Ishikawa (cell line): ENCODE data around the gene GATAD2B.

Experiments used
- CEBPB ChIP-seq: IDR thresholded peaks from 2 replicates; pipeline ENCODE4 v1.6.1; 2012
- CREB1 ChIP-seq: IDR thresholded peaks from 2 replicates; pipeline ENCODE4 v1.6.1; 2012; ENCODE audit warnings: low read depth
- EGR1 ChIP-seq: IDR thresholded peaks from 2 replicates; pipeline ENCODE4 v1.6.1; 2012
- EP300 ChIP-seq: IDR thresholded peaks from 2 replicates; pipeline ENCODE4 v1.6.1; 2012; ENCODE audit warnings: borderline replicate concordance
- FOXM1 ChIP-seq: IDR thresholded peaks from 2 replicates; pipeline ENCODE4 v1.6.1; 2012; ENCODE audit warnings: low read depth, borderline replicate concordance
- MAX ChIP-seq: IDR thresholded peaks from 2 replicates; pipeline ENCODE4 v1.6.1; 2012
- NFIC ChIP-seq: IDR thresholded peaks from 2 replicates; pipeline ENCODE4 v1.6.1; 2012
- RAD21 ChIP-seq: IDR thresholded peaks from 2 replicates; pipeline ENCODE4 v1.6.1; 2012; ENCODE audit warnings: low read depth
- REST ChIP-seq: IDR thresholded peaks from 2 replicates; pipeline ENCODE4 v1.6.1; 2012; ENCODE audit warnings: low read depth, mild to moderate bottlenecking
- TAF1 ChIP-seq: IDR thresholded peaks from 2 replicates; pipeline ENCODE4 v1.6.1; 2012; ENCODE audit warnings: low read depth, mild to moderate bottlenecking
- TCF12 ChIP-seq: IDR thresholded peaks from 2 replicates; pipeline ENCODE4 v1.6.1; 2012; ENCODE audit warnings: low read depth
- USF1 ChIP-seq: IDR thresholded peaks from 2 replicates; pipeline ENCODE4 v1.6.1; 2012
- YY1 ChIP-seq: IDR thresholded peaks from 2 replicates; pipeline ENCODE4 v1.6.1; 2012; ENCODE audit warnings: low read depth
- ZBTB7A ChIP-seq: IDR thresholded peaks from 2 replicates; pipeline ENCODE4 v1.6.1; 2012; ENCODE audit warnings: low read depth

- TF ChIP-seq CEBPB: no peak
- no peak for TF ChIP-seq TAF1
- TF ChIP-seq FOXM1: no peak
- no peak for TF ChIP-seq ZBTB7A
- no peak for TF ChIP-seq EP300
- no peak for TF ChIP-seq NFIC
- no peak for TF ChIP-seq USF1
- no peak for TF ChIP-seq RAD21
- no peak for TF ChIP-seq REST
- no peak for TF ChIP-seq MAX
- TF ChIP-seq TCF12: no peak
- no peak for TF ChIP-seq YY1
- no peak for TF ChIP-seq EGR1
- TF ChIP-seq CREB1: no peak
Observed at GRCh38 chr1:153866045-153866850, 56.5 kb downstream of the GATAD2B start.
